Mesenteric fat pad (tissue), 1 donor: ENCODE results near the gene ATP2A2. TPM values are rescaled to one million over a fixed set of nuclear protein-coding genes. Genes with fewer than 3 reads are reported as not detected.
"Not testable (repeated sequence)": the region's sequence is repeated elsewhere in the genome, so short reads cannot be mapped to it uniquely, and the experiment has no call there.

Experiments
- DNase-seq: peaks from one replicate; pipeline ENCODE4 v3.0.0-alpha.2; 2020; ENCODE audit warnings: low spot score
- total RNA-seq: library from RNA; stranded (reverse); fragmentation: NEBNext Ultra II Directional; extraction: Animal tissue kit (Norgen Biotek cat#: 25700); gene quantifications from one replicate; pipeline ENCODE4 v1.2.1, GENCODE V29; 2021
- donor health status: DM: yes; HTN: yes; CAD: no.

Gene ATP2A2
- total RNA-seq, 1 donor from 2014 or later, result 232 TPM

GRCh38 chr12:110340261-110340660 is 59.2 kb downstream of the ATP2A2 start:
- not testable (repeated sequence) for DNase-seq

GRCh38 chr12:110340706-110341105 is 59.7 kb downstream of the ATP2A2 start:
- no peak for DNase-seq

GRCh38 chr12:110342157-110342556 is 61.1 kb downstream of the ATP2A2 start:
- no peak for DNase-seq

GRCh38 chr12:110343114-110343513 is 62.1 kb downstream of the ATP2A2 start:
- peak; percentile 51 for DNase-seq

GRCh38 chr12:110343736-110344555 is 62.9 kb downstream of the ATP2A2 start:
- DNase-seq, result peak; percentile 37

GRCh38 chr12:110344657-110345056 is 63.6 kb downstream of the ATP2A2 start:
- peak; percentile 57 for DNase-seq

GRCh38 chr12:110345176-110345661 is 64.2 kb downstream of the ATP2A2 start:
- DNase-seq, result peak; percentile 55

- peak; percentile 71 for DNase-seq
These were observed 64.9 kb downstream of the ATP2A2 start for GRCh38 chr12:110345963-110346362.

- DNase-seq, result peak; percentile 33
These were observed 66.7 kb downstream of the ATP2A2 start for GRCh38 chr12:110347767-110348166.

GRCh38 chr12:110348431-110349059 is 67.5 kb downstream of the ATP2A2 start:
- peak; percentile 37 for DNase-seq

GRCh38 chr12:110349096-110349495 is 68.0 kb downstream of the ATP2A2 start:
- DNase-seq, result peak; percentile 88

- DNase-seq, result peak; percentile 64
These were observed 68.6 kb downstream of the ATP2A2 start for GRCh38 chr12:110349514-110350151.

GRCh38 chr12:110351119-110351518 is 70.1 kb downstream of the ATP2A2 start:
- DNase-seq, result peak; percentile 53

- DNase-seq, result no peak
These were observed 71.4 kb downstream of the ATP2A2 start for GRCh38 chr12:110352401-110352800.

- peak; percentile 28 for DNase-seq
These were observed 72.3 kb downstream of the ATP2A2 start for GRCh38 chr12:110353211-110353965.

GRCh38 chr12:110354172-110354780 is 73.2 kb downstream of the ATP2A2 start:
- DNase-seq, result peak; percentile 51

- DNase-seq, result peak; percentile 35
These were observed 74.0 kb downstream of the ATP2A2 start for GRCh38 chr12:110355073-110355472.

- not testable (repeated sequence) for DNase-seq
These were observed 77.5 kb downstream of the ATP2A2 start for GRCh38 chr12:110358384-110359097.

- DNase-seq, result no peak
These were observed 80.2 kb downstream of the ATP2A2 start for GRCh38 chr12:110361216-110361615.
